Measurements from ENCODE around the gene TMEM271. TPM values are rescaled to one million over a fixed set of nuclear protein-coding genes. Genes with fewer than 3 reads are reported as not detected.

TMEM271 gene
- total and polyA plus RNA-seq, 10 of the 15 experiments (the other 5 are each of a cell fraction or from before 2014, with no cell fraction given) = not detected

DNA sequence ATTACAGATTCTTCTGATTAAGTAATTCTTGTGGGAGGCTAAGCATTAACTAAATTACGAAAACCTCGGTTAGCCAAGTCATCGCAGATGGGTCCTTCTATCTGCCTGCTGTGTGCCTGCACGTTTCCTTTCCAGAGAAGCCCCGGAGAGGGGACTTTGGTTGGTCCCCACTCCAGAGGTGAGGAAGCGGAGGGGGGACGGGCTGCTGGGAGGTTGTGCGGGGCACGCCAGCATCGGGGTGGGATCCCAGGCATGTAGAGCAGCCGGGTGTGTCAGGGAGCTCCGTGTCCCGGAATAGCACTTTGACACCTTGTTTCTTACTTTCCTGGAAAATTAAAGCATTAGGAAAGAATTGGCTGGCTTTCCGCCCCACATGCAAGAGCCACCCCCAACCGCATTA lies 50.4 kb downstream of the TMEM271 start:
- ATAC-seq (no peak), DNase-seq (ENCODE audit: low read depth, low spot score) (no peak), FAIRE-seq (no peak)
- intact Hi-C loops (cut with micrococcal nuclease; ENCODE audit: unreplicated experiment) = no loop called here
- Histone ChIP-seq H2AFZ (ENCODE audit: control insufficient read depth, low read depth, low read length) (no peak overlapping the region), H3K36me3 (ENCODE audit: control insufficient read depth in 2 of 2, insufficient read depth in 2 of 2, low read length in 1 of 2) (peaks cover 12 to 22% of the 10 kb centered on the region in 2 experiments; a peak in 3 of 4 replicates), H3K79me2 (ENCODE audit: control insufficient read depth, insufficient read depth, low read length) (no peaks in the 10 kb centered on the region), H3K4me2 (ENCODE audit: control insufficient read depth, insufficient read depth) (no peak overlapping the region), H3K9me3 (replicated peaks; ENCODE audit: control insufficient read depth, insufficient read depth, low read length) (no peaks in the 10 kb centered on the region; the same call in 2 of the 3 replicates), H3K27ac (ENCODE audit: control insufficient read depth, insufficient read depth) (no peak overlapping the region), H3K4me3 (no peak overlapping the region), H3K27me3 (replicated peaks in 1 of 2; ENCODE audit: control insufficient read depth in 2 of 2, insufficient read depth in 2 of 2, low read length in 1 of 2) (no peaks in the 10 kb centered on the region), H3K4me1 (ENCODE audit: control insufficient read depth, insufficient read depth, low read length) (no peaks in the 10 kb centered on the region), H4K20me1 (ENCODE audit: control insufficient read depth, insufficient read depth) (no peaks in the 10 kb centered on the region), H3K9ac (ENCODE audit: control insufficient read depth, insufficient read depth, low read length) (no peak overlapping the region)
- POLR2A ChIA-PET = no interaction called here
- RAD21 ChIA-PET (ENCODE audit: unreplicated experiment) = no interaction called here
- 100% methylated on average over 13 of the region's 15 CpGs for WGBS (ENCODE audit: insufficient coverage, insufficient replicate concordance, low lambda C conversion rate, missing lambda C conversion rate)
- SMC1A ChIA-PET (ENCODE audit: uncharacterized antibody, unreplicated experiment) = no interaction called here
- CTCF ChIA-PET = no interaction called here
- in situ Hi-C loops (cut with MboI) = no loop called here
- BruUV-seq (replicated peaks) = no TSS peak
- TF ChIP-seq NR2C2 (IDR thresholded peaks at IDR 0.05; ENCODE audit: borderline replicate concordance, control insufficient read depth, insufficient read length, low read depth) (no peak), ETV6 (conservative IDR thresholded peaks at IDR 0.05 in 1 of 2, IDR thresholded peaks at IDR 0.05 in 1 of 2; ENCODE audit: borderline replicate concordance in 1 of 2, low read depth in 1 of 2) (no peak), CREM (IDR thresholded peaks at IDR 0.05; ENCODE audit: low read depth) (no peak), ZNF622 (IDR thresholded peaks at IDR 0.05) (no peak), SMARCA5 (IDR thresholded peaks at IDR 0.05) (no peak), ZNF24 (IDR thresholded peaks at IDR 0.05) (no peak), BACH1 (IDR thresholded peaks at IDR 0.05; ENCODE audit: borderline replicate concordance) (no peak), ATF7 (IDR thresholded peaks at IDR 0.05; ENCODE audit: low read depth) (no peak), TARDBP (IDR thresholded peaks at IDR 0.05; ENCODE audit: borderline replicate concordance) (no peak)
- TF ChIP-seq, protein P1, sequence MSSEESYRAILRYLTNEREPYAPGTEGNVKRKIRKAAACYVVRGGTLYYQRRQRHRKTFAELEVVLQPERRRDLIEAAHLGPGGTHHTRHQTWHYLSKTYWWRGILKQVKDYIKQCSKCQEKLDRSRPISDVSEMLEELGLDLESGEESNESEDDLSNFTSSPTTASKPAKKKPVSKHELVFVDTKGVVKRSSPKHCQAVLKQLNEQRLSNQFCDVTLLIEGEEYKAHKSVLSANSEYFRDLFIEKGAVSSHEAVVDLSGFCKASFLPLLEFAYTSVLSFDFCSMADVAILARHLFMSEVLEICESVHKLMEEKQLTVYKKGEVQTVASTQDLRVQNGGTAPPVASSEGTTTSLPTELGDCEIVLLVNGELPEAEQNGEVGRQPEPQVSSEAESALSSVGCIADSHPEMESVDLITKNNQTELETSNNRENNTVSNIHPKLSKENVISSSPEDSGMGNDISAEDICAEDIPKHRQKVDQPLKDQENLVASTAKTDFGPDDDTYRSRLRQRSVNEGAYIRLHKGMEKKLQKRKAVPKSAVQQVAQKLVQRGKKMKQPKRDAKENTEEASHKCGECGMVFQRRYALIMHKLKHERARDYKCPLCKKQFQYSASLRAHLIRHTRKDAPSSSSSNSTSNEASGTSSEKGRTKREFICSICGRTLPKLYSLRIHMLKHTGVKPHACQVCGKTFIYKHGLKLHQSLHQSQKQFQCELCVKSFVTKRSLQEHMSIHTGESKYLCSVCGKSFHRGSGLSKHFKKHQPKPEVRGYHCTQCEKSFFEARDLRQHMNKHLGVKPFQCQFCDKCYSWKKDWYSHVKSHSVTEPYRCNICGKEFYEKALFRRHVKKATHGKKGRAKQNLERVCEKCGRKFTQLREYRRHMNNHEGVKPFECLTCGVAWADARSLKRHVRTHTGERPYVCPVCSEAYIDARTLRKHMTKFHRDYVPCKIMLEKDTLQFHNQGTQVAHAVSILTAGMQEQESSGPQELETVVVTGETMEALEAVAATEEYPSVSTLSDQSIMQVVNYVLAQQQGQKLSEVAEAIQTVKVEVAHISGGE (CRISPR knock-in tag; IDR thresholded peaks at IDR 0.05) = no peak
- TF ChIP-seq, protein P2, sequence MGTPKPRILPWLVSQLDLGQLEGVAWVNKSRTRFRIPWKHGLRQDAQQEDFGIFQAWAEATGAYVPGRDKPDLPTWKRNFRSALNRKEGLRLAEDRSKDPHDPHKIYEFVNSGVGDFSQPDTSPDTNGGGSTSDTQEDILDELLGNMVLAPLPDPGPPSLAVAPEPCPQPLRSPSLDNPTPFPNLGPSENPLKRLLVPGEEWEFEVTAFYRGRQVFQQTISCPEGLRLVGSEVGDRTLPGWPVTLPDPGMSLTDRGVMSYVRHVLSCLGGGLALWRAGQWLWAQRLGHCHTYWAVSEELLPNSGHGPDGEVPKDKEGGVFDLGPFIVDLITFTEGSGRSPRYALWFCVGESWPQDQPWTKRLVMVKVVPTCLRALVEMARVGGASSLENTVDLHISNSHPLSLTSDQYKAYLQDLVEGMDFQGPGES (IDR thresholded peaks at IDR 0.05) = no peak
- TF ChIP-seq, protein P3, sequence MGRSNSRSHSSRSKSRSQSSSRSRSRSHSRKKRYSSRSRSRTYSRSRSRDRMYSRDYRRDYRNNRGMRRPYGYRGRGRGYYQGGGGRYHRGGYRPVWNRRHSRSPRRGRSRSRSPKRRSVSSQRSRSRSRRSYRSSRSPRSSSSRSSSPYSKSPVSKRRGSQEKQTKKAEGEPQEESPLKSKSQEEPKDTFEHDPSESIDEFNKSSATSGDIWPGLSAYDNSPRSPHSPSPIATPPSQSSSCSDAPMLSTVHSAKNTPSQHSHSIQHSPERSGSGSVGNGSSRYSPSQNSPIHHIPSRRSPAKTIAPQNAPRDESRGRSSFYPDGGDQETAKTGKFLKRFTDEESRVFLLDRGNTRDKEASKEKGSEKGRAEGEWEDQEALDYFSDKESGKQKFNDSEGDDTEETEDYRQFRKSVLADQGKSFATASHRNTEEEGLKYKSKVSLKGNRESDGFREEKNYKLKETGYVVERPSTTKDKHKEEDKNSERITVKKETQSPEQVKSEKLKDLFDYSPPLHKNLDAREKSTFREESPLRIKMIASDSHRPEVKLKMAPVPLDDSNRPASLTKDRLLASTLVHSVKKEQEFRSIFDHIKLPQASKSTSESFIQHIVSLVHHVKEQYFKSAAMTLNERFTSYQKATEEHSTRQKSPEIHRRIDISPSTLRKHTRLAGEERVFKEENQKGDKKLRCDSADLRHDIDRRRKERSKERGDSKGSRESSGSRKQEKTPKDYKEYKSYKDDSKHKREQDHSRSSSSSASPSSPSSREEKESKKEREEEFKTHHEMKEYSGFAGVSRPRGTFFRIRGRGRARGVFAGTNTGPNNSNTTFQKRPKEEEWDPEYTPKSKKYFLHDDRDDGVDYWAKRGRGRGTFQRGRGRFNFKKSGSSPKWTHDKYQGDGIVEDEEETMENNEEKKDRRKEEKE (IDR thresholded peaks at IDR 0.05) = no peak
- TF ChIP-seq, protein P4, sequence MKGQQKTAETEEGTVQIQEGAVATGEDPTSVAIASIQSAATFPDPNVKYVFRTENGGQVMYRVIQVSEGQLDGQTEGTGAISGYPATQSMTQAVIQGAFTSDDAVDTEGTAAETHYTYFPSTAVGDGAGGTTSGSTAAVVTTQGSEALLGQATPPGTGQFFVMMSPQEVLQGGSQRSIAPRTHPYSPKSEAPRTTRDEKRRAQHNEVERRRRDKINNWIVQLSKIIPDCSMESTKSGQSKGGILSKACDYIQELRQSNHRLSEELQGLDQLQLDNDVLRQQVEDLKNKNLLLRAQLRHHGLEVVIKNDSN (IDR thresholded peaks at IDR 0.05; ENCODE audit: borderline replicate concordance, extremely low read length, insufficient read depth, low read depth, low read length) = no peak
